ENCODE measurements around the gene GSC. TPM values are rescaled to one million over a fixed set of nuclear protein-coding genes. Genes with fewer than 3 reads are reported as not detected.
"Not testable (repeated sequence)": the region's sequence is repeated elsewhere in the genome, so short reads cannot be mapped to it uniquely, and the experiment has no call there.

The GSC gene
- total RNA-seq, 1 experiment from 2014 or later = not detected

GRCh38 chr14:94738097-94738496 is 31.8 kb downstream of the GSC start:
- DNase-seq = no peak
- H3K9me3 Mint-ChIP-seq (ENCODE audit: low read depth, unreplicated experiment) = no peaks in the 10 kb centered on the region
- TF ChIP-seq CTCF (IDR thresholded peaks at IDR 0.05; ENCODE audit: unreplicated experiment) = no peak
- peaks cover 9% of the 10 kb centered on the region for H3K4me1 Mint-ChIP-seq (ENCODE audit: low read depth, unreplicated experiment)
- H3K27me3 Mint-ChIP-seq (ENCODE audit: unreplicated experiment) = peaks cover 12% of the 10 kb centered on the region
- no TSS peak for BruUV-seq (replicated peaks)
- H3K27ac Mint-ChIP-seq (ENCODE audit: unreplicated experiment) = no peak overlapping the region
- intact Hi-C loops (cut with micrococcal nuclease; ENCODE audit: unreplicated experiment) = no loop called here
- no peak overlapping the region for H3K4me3 Mint-ChIP-seq (ENCODE audit: low read depth, unreplicated experiment)
- H3K36me3 Mint-ChIP-seq (ENCODE audit: insufficient read depth, unreplicated experiment) = no peaks in the 10 kb centered on the region
- CTCF ChIA-PET = no interaction called here

- BruUV-seq (replicated peaks) = no TSS peak
- no peak for TF ChIP-seq CTCF (IDR thresholded peaks at IDR 0.05; ENCODE audit: unreplicated experiment)
- Mint-ChIP-seq H3K4me1 (ENCODE audit: low read depth, unreplicated experiment) (no peaks in the 10 kb centered on the region), H3K27me3 (ENCODE audit: unreplicated experiment) (peaks cover 35% of the 10 kb centered on the region), H3K9me3 (ENCODE audit: low read depth, unreplicated experiment) (no peaks in the 10 kb centered on the region), H3K36me3 (ENCODE audit: insufficient read depth, unreplicated experiment) (no peaks in the 10 kb centered on the region), H3K27ac (ENCODE audit: unreplicated experiment) (no peak overlapping the region), H3K4me3 (ENCODE audit: low read depth, unreplicated experiment) (no peak overlapping the region)
- CTCF ChIA-PET = no interaction called here
- no peak for DNase-seq
- intact Hi-C loops (cut with micrococcal nuclease; ENCODE audit: unreplicated experiment) = no loop called here
Measured at GRCh38 chr14:94728950-94729349, 41.0 kb downstream of the GSC start.

- not testable (repeated sequence) for H3K9me3 Mint-ChIP-seq (ENCODE audit: low read depth, unreplicated experiment)
Measured at GRCh38 chr14:94728440-94728839, 41.5 kb downstream of the GSC start.

GRCh38 chr14:94726649-94727048 is 43.3 kb downstream of the GSC start:
- H3K4me3 Mint-ChIP-seq (ENCODE audit: low read depth, unreplicated experiment); H3K27ac Mint-ChIP-seq (ENCODE audit: unreplicated experiment); CTCF ChIA-PET; H3K36me3 Mint-ChIP-seq (ENCODE audit: insufficient read depth, unreplicated experiment); DNase-seq; H3K9me3 Mint-ChIP-seq (ENCODE audit: low read depth, unreplicated experiment); BruUV-seq (replicated peaks); H3K4me1 Mint-ChIP-seq (ENCODE audit: low read depth, unreplicated experiment); intact Hi-C loops (cut with micrococcal nuclease; ENCODE audit: unreplicated experiment): not testable (repeated sequence)
- H3K27me3 Mint-ChIP-seq (ENCODE audit: unreplicated experiment) = peaks cover 42% of the 10 kb centered on the region

More at GRCh38 chr14:94728440-94728839, 41.5 kb downstream of the GSC start:
- DNase-seq; CTCF ChIA-PET; H3K4me1 Mint-ChIP-seq (ENCODE audit: low read depth, unreplicated experiment); H3K4me3 Mint-ChIP-seq (ENCODE audit: low read depth, unreplicated experiment); BruUV-seq (replicated peaks); H3K36me3 Mint-ChIP-seq (ENCODE audit: insufficient read depth, unreplicated experiment); H3K27ac Mint-ChIP-seq (ENCODE audit: unreplicated experiment); intact Hi-C loops (cut with micrococcal nuclease; ENCODE audit: unreplicated experiment): not testable (repeated sequence)
- peaks cover 40% of the 10 kb centered on the region for H3K27me3 Mint-ChIP-seq (ENCODE audit: unreplicated experiment)

- Mint-ChIP-seq H3K4me1 (ENCODE audit: low read depth, unreplicated experiment) (no peaks in the 10 kb centered on the region), H3K36me3 (ENCODE audit: insufficient read depth, unreplicated experiment) (no peaks in the 10 kb centered on the region), H3K9me3 (ENCODE audit: low read depth, unreplicated experiment) (no peaks in the 10 kb centered on the region), H3K27ac (ENCODE audit: unreplicated experiment) (no peak overlapping the region), H3K27me3 (ENCODE audit: unreplicated experiment) (peaks cover 43% of the 10 kb centered on the region), H3K4me3 (ENCODE audit: low read depth, unreplicated experiment) (no peak overlapping the region)
- intact Hi-C loops (cut with micrococcal nuclease; ENCODE audit: unreplicated experiment) = no loop called here
- no peak for DNase-seq
- TF ChIP-seq CTCF (IDR thresholded peaks at IDR 0.05; ENCODE audit: unreplicated experiment) = no peak
- CTCF ChIA-PET = no interaction called here
- BruUV-seq (replicated peaks) = no TSS peak
Measured at GRCh38 chr14:94724993-94725392, 44.9 kb downstream of the GSC start.
